Activated T-cell treated with anti-CD3 and anti-CD28 coated beads for 4 hours (primary cell): Measurements from ENCODE around the gene MBD4.
"Not testable (repeated sequence)": the region's sequence is repeated elsewhere in the genome, so short reads cannot be mapped to it uniquely, and the experiment has no call there.

Source experiments
- DNase-seq: peaks from one replicate; pipeline ENCODE4 v3.0.0-alpha.2; 2020

MBD4 gene

GRCh38 chr3:129428376-129429079 lies 11.2 kb downstream of the MBD4 start, which contains the start of gene EFCAB12:
TSS of gene EFCAB12 (minus strand) at chr3:129428636. CDS start at chr3:129428488, 148 bp downstream.
- peak; percentile 81 for DNase-seq

DNA sequence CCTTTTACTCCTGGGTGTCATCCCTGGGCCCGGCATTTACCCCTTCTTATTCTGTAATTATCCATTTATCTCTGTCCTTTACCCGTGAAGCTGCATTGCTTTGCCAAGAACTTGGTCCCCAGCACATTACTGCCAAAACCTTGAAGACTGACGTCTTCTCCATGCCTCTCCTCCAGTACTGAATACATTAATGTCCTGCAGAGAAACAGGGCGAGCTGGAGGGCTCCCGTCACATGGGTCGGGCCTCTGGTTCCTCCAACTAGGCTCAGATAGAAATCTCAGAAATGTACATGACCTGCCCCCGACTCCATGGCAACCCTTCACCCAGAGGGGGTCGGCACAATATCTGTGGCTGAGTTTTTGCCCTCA lies 11.8 kb downstream of the MBD4 start:
- DNase-seq: no peak

DNA sequence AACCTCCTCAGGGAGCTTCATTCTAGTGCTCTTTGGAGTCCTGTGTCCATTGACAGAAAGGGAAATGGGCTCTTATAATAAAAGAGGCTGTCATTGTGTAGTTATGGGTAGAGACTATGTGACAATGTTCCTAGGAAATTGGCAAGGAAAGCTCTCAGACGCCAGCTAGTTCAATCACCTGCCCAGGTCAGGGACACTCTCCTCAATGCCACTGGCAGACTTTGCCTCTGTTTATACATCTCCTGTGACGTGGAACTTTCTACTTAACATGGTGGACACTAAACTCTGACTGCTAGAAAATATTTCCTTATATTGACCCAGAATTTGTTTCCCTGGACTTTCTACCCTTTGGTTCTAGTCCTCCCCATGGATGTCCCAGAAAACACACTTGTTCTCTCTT lies 14.1 kb downstream of the MBD4 start:
- DNase-seq: no peak

GRCh38 chr3:129425213-129425612 lies 14.5 kb downstream of the MBD4 start:
- DNase-seq: no peak

DNA sequence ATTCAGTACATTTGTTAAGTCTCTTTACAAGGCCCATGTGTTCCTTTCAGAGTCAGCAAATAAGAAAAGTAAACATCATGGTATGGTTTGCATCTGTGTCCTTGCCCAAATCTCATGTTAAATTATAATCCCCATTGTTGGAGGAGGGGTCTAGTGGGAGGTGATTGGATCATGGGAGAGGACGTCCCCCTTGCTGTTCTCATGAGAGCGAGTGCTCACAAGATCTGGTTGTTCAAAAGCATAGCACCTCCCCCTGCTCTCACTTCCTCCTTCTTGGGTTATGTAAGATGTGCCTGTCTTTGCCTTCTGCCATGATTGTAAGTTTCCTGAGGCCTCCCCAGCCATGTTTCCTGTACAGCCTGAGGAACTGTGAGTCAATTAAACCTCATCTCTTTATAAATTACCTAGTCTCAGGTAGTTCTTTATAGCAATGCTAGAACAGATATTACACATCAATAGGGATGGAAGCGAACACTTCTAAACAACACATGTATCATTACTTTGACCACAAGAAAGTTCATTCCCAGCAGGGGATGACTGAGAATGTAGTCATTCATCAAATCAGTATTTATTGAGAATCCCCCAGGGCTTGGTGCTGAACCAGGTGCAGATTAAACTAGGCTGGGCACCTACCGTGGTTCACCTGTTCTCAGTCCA lies 15.4 kb downstream of the MBD4 start:
- no peak for DNase-seq

DNA sequence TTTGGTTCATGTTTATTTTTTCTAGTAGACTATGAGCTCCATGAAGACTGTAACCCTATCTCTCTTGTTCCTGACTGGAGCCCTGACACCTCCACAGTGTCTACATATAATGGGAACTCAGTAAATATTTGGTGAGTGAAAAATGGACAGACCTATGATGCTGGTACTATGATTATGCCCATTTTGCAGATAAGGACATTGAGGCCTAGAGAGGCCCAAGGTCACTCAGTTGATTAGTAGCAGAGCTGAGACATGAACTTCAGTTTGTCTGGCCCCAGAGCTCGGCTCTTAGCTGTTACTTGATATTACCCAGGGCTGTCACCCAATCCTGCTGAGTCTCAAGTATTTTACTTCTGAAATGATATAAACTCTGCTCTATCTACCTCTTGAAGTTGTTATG lies 16.9 kb downstream of the MBD4 start:
- no peak for DNase-seq

- no peak for DNase-seq
These were observed 17.6 kb downstream of the MBD4 start for GRCh38 chr3:129421988-129422745.

- no peak for DNase-seq
These were observed 18.4 kb downstream of the MBD4 start for GRCh38 chr3:129421236-129421883.

DNA sequence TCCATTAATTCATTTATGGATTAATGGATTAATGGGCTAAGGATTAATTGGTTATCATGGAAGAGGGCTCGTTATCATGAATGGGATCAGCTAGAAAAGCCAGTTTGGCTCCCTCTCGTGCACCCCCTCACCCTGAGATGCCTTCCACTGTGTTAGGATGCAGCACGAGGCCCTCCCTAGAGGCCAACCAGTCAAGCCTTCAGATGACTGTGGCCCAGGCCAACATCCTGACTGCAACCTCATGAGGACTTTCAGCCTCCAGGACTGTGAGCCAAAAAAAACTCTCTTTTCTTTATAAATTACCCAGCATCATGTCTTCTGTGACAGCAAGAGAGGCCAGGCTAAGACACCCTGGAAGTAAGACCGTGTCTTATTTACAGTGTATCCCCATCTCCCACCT lies 20.3 kb downstream of the MBD4 start:
- no peak for DNase-seq

DNA sequence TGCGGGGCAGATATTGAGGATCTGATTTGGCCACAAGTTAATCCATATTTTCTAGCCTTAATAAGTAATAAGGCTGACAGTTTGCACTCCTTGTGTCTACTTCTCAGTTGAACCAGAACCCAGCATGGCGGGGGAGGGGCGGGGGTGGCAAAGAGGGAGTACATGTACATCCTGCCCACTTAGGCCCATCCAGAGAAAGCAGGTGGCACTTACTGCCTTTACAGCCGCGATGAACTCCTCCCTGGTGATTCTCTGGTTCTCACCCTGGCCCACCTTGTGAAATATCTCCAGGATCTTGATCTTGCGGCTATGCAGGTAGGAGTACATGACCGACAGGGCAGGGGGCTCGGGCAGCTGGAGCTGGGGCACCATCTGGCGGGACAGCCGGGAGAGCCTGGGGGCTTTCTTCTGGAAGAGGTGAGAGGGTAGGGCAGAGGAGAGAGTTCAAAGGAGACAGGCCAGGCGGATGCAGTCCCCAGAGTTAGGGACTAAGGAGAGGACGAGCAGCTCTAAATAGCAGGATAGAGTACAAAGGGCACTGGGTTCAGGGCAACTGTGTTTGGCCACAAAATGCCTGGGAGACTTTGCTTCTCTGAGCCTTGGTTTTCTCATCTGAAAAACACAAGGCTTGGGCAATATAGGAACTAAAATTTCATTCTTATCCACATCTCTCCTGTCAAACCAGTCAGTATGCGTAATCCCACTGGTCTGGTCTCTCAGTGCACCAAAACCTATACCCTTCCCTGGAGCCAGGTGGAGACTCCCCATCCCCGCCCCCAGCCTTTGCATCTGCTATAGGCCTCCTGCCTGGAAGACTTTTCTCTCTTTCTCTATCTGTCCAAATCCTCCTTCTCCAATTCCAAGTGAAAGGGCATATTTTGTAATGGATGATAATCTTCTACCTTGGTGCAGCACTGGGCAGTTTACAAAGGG lies 21.4 kb downstream of the MBD4 start:
- no peak for DNase-seq

DNA sequence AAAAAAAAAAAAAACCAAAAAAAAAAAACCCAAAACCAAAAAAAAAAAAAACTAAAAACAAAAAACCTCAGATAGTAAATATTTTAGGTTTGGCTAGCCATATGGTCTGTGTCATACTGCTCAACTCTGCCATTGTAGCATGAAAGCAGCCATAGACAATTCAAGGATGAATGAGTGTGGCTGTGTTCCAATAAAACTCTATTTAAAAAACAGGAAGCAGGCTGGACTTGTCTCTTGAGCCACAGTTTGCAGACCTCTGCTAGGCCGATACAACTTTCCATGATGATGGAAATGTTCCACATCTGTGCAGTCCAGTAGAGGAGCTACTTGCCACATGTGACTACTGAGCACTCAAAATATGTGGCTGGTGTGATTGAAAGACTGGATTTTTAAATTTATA lies 22.4 kb downstream of the MBD4 start:
- DNase-seq: no peak

DNA sequence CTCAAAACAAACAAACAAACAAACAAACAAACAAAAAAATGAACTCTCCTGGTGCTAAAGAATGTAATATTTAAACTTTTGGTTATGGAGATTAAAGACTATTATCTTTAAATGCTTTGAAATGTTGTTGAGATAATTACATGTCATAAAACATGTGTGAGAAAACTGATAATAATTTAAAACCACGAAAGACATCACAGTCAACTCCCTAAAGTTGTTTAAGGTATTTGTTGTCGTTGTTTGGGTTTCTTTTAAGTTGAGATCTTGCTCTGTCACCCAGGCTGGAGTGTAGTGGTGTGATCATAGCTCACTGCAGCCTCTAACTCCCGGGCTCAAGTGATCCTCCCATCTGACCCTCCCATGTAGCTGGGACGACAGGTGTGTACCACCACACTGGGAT lies 23.3 kb downstream of the MBD4 start:
- no peak for DNase-seq

DNA sequence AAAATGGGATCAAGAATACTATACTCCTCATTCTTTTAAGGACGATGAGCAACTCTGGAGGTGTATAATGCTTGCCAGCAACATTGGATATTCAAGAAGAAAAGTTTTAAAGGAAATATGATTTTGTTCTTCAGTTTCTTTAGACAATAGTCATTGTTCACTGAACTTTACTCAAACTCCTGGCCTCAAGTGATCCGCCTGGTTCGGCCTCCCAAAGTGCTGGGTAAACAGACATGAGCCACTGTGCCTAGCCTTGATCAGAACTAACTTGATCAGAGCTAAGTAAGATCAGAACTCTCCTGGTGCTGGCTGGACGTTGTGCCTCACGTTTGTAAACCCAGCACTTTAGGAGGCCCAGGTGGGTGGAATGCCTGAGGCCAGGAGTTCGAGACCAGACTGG lies 23.9 kb downstream of the MBD4 start:
- no peak for DNase-seq

GRCh38 chr3:129415378-129415777 lies 24.4 kb downstream of the MBD4 start:
- no peak for DNase-seq

- DNase-seq: no peak
These were observed 25.9 kb downstream of the MBD4 start for GRCh38 chr3:129413687-129414506.

DNA sequence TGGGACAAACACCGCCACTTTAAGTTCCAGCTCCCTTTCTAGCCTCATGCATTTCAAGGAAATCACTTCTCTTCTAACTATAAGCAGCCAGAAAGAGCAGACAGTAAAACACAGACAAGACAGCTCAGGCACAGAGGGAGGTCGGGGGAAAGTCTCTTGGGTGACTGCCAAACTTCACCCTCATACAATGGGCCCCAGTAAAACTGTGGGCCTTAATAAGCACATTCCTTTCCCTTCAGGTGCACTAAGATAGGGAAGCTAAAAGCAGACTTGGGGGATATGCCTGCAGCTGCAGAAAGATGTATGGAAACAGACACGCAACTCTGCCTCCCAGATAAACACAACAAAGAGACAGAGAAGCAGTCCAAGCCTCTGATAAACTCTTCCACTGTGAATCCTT lies 26.5 kb downstream of the MBD4 start:
- DNase-seq: not testable (repeated sequence)

DNA sequence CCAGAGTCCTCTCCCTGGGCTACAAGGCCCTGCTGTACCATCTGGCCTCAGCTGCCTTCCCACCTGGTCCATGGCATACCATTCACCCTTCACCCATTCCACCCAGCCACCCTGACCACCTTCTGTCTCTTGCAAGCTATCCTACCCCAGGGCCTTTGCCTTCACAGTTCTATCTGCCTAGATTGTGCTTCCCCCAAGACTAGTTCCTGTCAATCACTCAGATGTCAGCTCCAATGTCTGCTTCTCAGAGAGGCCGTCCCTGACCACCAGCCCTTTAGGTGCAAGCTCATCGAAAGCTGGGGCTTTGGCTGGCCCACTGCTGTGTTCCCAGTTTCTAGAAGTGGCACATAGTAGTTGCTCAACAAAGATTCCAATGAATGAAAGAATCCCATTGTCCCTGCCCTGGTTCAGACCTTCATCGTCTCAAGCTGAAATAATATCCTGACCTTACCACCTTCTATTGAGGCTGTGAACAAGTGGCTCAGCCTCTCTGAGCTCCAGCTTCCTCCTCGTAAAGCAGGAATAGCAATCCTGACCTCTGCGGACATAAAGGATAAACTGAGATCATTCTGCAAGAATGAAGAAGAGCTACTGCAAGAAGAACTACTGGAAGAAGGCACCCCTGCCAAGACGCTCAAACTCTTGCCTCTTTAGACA lies 27.1 kb downstream of the MBD4 start:
- no peak for DNase-seq

GRCh38 chr3:129410971-129411370 lies 28.8 kb downstream of the MBD4 start:
- no peak for DNase-seq

DNA sequence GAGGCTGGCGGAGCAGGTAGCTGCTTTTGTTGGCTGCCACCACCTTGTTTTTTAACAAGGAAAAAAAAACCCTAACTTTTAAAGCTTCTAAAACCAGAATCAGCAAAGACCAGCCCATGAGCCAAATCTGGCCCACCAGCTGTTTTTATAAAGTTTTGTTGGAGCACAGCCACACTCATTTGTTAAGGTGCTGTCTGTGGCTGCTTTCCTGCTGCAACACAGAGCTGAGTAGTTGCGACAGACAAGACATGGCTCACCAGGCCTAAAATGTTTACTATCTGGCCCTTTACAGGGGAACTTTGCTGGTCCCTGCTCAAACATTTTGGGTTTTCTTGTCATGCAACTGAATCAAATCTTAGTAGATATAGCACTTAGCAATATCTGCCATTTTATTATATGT lies 30.2 kb downstream of the MBD4 start:
- DNase-seq: no peak

DNA sequence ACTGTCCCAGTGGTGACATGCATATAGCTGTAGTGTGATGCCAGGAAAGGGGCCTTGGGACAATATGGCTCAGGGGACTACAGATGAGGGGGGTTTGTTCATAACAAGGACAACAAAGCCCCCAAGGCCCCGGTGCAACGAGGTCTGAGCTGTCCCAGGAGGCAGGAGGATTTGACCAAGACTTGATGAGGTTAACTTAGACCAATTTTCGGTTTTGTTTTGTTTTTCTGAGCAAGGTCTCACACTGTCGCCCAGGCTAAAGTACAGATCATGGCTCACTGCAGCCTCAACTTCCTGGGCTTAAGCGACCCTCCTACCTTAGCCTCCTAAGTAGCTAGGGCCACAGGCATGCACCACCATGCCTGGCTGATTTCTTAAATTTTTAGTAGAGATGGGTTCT lies 35.1 kb downstream of the MBD4 start:
- no peak for DNase-seq

GRCh38 chr3:129404130-129404529 lies 35.6 kb downstream of the MBD4 start:
- no peak for DNase-seq
